GM10266 (cell line): ENCODE data around the gene ANAPC5.
A peak's percentile ranks its signal among the peaks of the same experiment; 100 is the strongest.

ENCODE experiments used
- DNase-seq: peaks from one replicate; pipeline ENCODE4 v3.0.0; 2012; ENCODE audit errors: extremely low spot score
- TF ChIP-seq, protein P1 (sequence below): IDR thresholded peaks from 2 replicates; pipeline ENCODE4 v1.5.1; 2012; ENCODE audit warnings: mild to moderate bottlenecking, low read depth; ENCODE audit not compliant: control insufficient read depth, insufficient read depth; ENCODE audit errors: missing control alignments

The ANAPC5 gene

DNA sequence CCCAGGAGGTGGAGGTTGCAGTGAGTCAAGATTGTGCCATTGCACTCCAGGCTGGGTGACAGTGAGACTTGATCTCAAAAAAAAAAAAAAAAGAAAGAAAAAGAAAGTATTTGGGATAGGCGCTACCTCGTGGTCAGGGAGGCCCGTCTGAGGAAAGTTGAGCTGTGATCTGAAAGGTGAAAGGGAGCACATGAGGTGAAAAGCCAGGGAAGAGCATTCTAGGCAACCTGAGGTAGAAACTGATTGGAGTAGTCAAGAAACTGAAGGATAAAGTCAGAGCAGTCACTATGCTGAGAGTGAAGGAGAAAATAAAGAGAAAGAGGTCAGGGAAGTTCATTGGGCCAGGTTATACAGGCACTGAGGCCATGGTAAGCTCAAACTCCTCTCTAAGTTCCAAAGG, 7.7 kb downstream of the ANAPC5 start:
- TF ChIP-seq, protein P1, sequence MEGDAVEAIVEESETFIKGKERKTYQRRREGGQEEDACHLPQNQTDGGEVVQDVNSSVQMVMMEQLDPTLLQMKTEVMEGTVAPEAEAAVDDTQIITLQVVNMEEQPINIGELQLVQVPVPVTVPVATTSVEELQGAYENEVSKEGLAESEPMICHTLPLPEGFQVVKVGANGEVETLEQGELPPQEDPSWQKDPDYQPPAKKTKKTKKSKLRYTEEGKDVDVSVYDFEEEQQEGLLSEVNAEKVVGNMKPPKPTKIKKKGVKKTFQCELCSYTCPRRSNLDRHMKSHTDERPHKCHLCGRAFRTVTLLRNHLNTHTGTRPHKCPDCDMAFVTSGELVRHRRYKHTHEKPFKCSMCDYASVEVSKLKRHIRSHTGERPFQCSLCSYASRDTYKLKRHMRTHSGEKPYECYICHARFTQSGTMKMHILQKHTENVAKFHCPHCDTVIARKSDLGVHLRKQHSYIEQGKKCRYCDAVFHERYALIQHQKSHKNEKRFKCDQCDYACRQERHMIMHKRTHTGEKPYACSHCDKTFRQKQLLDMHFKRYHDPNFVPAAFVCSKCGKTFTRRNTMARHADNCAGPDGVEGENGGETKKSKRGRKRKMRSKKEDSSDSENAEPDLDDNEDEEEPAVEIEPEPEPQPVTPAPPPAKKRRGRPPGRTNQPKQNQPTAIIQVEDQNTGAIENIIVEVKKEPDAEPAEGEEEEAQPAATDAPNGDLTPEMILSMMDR, result no peak
- DNase-seq, result no peak

DNA sequence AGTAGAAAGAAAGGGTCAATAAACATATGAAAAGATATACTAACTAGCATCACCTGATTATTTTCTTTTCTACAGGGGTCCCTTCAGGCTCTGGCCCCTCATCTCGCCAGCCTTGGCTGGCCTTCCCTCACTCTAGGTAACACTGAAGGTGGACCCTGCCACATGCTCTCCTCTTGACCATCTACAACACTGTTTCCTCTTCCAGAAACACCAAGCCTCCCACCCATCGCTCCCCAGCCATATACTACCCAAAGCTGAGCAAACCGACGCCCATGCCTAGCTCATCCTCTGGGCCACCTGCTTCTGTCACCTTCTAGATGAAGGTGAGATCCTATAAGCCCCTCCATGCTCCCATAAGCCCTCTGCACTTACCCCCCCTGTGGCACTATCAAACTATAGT, 14.8 kb downstream of the ANAPC5 start:
- no peak for DNase-seq
- TF ChIP-seq, protein P1, result no peak

DNA sequence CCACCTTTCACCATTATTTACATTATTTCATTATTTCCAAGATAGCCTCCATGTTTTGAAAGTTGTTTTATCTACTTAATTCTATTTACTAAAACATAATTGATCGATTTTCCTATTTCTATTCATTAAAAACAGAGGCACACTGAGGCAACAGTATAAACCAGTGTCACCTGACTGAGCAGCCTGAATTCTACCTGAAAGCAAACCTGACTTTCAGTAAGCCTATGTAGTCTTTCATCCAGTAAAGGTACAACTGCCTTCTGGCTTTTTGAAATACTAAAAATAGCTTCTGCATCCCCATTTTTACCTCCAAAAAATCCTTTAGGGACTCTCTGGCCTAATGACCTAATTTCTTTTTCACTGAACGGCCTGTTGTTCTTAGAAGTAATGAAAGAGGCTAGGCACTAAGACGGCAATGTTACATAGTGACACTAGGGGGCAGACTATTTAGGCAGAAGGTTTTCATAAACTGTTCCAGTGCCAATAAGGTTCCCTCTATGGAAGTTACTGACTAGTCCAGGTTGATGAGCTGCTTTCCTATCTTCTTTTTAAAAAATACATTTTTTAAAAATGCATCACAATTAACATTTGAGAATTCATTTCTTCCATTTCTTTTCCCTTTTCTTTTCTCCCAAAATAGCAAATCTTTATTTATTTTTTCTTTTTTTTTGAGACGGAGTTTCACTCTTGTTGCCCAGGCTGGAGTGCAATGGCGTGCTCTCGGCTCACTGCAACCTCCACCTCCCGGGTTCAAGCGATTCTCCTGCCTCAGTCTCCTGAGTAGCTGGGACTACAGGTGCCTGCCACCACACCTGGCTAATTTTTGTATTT, 17.5 kb downstream of the ANAPC5 start:
- DNase-seq, result peak; percentile 61
- TF ChIP-seq, protein P1, result peak; percentile 87

DNA sequence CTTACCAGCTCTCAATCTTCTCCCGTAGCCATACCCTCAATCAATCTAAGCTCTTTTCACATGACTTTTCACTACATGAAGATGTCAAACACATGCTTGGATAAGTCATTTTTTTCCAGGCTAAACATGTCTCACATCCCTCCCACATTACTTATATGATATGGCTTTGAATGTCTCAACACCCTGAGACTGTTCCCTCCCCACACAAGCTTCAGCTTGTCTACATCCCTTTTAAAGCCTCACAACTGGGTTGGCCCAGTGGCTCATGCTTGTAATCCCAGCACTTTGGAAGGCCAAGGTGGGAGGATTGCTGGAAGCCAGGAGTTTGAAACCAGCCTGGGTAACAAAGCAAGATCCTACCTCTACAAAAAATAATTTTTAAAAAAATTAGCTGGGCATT, 18.5 kb downstream of the ANAPC5 start:
- TF ChIP-seq, protein P1, result no peak

DNA sequence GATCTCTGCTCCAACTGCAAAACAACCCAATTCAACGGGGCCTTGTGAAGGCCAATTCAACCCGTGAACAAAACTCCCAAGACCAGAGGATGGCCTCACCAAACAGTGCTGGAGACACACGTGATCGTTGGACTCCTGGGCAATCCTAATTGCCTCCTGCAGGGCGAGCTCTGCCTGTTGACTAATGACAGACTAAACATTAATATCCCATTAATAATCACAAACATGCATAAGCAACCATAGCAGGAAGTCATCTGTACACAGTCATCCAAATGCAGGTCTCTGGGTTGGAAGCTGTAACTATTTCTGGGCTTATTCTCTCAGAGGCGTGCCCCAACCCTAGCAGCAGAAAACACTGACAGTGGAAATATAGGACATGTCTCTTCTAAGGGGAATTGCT, 21.0 kb downstream of the ANAPC5 start:
- TF ChIP-seq, protein P1, result no peak
- no peak for DNase-seq

More for the DNA sequence above, 18.5 kb downstream of the ANAPC5 start:
- no peak for DNase-seq

DNA sequence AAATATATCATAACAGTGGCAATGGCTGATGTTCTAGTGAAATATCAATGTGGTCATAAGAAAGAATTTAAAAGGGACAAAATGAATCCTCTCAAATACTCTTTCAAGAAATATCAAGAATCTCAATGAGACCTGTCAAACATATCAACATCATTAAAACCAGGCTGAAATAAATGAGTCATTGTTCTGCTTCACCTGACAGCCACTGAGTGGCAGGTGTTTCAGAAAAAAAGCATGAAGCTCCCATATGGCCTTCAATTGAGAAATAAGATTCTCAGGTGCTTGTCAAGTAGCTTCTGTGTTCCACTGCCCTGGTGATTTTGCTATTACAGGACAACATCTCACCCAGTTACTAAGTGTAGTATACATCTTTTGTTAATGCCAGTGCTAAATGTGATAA, 21.5 kb downstream of the ANAPC5 start:
- DNase-seq, result no peak
- TF ChIP-seq, protein P1, result no peak

DNA sequence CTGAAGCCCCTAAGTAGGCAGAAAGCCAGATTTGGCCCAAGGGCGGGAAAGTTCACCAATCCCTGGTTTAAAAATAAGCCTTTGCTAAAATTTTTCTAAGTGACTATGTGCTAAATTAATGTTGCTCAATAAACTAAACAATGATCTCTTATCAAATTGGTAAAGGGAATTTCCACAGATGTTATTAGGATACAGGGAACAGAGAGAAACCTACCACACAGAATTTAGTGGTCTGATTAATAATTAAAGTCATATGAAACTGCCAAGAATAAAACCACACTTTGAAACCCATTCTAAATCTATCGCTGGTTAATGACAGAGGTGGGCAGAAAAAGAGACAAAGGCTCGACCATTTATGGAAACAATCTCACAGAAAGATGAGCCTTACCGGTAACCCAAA, 22.0 kb downstream of the ANAPC5 start:
- DNase-seq, result no peak
- TF ChIP-seq, protein P1, result no peak
